Stimulated activated CD4-positive, alpha-beta T cell treated with anti-CD3 and anti-CD28 coated beads, Interleukin-15, amount 100 ng/mL, for 24 hours (primary cell): ENCODE data around the gene EFS.

Experiments
- DNase-seq: peaks from one replicate; pipeline ENCODE4 v3.0.0-alpha.2; 2020

The EFS gene

DNA sequence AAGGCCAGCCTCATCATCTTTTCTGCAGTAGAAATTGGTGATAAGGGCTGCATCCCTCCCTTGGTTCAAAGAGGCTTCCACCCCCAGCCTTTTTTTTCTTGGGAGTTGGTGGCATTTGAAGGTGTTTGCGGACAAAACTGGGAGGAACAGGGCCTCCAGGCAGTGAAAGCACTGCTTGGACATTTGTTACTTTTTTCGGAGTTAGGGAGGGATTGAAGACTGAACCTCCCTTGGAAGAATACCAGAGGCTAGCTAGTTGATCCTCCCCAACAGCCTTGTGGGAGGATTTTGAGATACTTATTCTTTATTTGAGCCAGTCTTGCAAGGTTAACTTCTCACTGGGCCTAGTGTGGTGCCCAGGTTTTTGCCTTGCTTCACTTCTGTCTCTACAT, 40.5 kb downstream of the EFS start:
- no peak for DNase-seq

GRCh38 chr14:23323838-23324454, 41.0 kb downstream of the EFS start:
- no peak for DNase-seq

- DNase-seq, result no peak
These were observed 42.1 kb downstream of the EFS start for GRCh38 chr14:23322568-23323517.

DNA sequence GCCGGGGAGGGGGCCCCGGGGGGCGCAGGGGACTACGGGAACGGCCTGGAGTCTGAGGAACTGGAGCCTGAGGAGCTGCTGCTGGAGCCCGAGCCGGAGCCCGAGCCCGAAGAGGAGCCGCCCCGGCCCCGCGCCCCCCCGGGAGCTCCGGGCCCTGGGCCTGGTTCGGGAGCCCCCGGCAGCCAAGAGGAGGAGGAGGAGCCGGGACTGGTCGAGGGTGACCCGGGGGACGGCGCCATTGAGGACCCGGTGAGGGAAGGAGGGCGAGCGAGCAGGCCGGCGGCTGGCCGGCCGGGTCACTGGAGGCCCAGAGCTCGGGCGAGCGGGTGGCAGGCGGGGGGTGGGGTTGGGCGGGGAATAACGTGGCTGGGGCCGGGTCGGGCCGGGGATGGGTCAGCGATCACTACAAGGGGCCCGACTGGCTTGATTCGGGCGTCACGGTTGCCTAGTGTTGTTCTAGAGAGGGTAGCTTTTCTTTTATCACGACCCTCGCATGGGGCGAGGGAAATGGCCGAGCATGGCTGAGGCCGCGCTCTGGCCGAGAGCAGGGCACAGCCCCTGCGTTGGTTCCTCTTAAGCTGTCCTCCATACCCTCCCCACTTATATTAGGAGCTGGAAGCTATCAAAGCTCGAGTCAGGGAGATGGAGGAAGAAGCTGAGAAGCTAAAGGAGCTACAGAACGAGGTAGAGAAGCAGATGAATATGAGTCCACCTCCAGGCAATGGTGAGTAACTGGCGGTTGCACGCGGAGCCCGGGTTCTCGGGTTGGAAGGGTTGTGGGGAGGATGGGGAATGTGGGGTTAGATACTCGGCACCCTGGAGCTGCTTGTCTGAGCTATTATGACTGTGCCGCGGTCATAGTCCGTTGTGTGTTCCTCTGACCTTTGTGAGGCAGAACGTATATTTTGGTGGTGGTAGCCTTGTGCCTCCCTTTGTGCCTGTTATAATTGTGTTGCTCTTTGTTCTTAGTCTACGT, 43.1 kb downstream of the EFS start:
- peak; percentile 75 for DNase-seq

DNA sequence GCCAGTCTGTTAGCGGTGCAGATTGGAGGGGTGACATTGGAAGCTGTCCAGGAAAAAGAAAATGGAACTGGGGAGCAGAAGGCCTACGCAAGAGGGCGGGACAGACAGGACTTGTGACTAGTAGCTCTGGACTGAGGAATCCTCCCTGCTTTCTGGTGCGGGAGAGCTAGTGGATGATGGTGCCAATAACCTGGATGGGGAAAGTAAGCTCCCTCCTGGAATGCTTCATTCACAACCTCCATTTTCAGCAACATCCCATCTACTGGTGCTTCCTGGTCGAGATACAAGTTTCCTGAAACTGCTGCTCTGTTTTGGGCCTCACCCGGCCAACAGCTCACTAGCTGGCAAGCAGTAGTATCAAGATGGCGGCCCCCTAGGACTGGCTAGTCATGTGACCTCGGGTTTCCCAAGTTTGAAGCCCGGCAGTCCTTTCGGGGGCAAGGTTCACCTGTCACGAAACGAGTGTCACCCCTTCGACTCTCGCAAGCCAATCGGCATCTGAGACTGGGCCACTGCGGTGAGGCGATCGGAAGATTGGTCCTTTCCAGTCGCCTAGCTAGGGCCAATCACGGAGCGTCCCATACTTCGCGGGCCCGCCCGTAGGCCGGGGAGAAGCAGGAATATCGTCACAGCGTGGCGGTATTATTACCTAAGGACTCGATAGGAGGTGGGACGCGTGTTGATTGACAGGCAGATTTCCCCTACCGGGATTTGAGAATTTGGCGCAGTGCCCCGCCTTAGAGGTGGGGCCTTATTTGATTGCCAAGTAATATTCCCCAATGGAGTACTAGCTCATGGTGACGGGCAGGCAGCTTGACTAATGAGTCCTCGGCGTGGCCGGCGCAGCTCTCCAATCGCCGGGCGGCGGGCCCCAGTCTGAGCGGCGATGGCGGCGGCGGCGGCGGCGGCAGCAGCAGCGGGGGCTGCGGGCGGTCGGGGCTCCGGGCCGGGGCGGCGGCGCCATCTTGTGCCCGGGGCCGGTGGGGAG, 44.1 kb downstream of the EFS start, which contains the start of gene PABPN1:
PABPN1 (plus strand) TSS at position 874 of the 988 bp plus-strand sequence; CDS start at position 887, 13 bp downstream.
- peak; percentile 97 for DNase-seq

- DNase-seq, result no peak
These were observed 45.0 kb downstream of the EFS start for GRCh38 chr14:23319746-23320583.

DNA sequence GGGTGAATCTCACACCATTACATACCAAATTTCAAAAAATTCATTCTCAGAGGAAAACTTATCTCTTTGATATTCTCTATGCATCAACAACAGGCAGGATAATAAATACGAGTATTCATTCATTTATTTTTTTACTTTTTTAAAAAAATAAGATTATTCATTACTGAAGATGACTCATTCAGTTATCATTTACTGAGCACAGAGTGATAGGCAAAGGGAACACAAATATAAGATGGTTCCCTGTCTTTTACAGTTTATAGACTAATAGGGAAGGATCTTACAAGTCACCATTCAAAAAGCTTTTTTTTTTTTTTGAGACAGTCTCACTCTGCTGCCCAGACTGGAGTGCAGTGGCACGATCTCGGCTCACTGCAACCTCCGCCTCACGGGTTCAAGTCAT, 48.7 kb downstream of the EFS start:
- DNase-seq, result no peak

GRCh38 chr14:23310546-23310945, 54.4 kb downstream of the EFS start:
- DNase-seq, result no peak

DNA sequence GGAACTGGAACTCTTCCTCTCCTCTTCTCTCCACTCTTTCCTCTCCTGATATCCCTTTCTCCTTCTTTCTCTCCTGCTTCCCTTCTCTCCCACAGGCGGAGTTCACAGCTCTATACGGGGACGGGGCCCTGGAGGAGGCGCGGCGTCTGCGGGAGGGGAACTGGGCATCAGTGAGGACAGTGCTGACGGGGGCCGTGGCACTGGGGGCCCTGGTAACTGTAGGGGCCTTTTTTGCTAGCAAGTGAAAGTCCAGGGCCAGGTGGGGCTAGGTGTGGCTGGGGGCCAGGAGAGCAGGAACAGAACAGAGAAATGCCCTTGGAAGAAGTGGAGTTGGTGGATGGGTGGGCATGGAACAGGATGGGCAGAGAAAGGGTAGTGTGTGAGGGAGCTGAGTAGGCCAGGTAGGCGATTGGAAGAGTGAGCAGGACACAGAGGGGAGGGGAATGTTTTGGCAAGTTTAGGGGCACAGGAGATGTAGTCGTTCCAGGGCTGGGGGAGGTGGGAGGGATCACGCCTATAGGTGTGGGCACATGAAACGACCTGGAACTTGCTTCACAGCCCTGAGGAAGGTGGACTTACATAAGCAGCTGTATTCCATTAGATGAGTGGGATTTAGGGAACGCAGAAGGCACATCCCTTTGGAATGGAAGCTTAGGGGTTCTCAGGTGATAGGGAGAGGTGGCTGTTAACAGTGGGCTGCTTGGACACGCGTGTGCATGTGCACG, 56.1 kb downstream of the EFS start:
- DNase-seq, result no peak

- DNase-seq, result no peak
These were observed 57.0 kb downstream of the EFS start for GRCh38 chr14:23307687-23308644.

DNA sequence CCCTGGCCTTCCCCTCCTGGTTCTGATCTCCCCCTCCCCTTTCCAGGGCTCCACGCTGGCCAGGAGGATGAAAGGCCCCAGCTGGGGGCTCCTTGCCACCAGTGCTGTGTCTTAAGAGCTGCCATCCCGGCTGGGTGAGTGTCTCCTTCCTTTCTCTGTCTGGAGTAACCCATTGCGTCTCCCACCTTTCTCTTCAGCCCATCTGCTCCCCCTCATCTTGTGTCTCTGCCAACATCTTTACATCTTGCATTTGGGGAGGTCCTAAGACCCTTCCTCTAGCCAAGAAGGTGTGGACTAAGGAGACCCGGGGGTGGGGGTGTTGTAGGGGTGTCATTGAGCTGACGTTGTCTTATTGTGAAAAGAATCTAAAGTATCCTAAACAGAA, 57.8 kb downstream of the EFS start:
- DNase-seq, result no peak

DNA sequence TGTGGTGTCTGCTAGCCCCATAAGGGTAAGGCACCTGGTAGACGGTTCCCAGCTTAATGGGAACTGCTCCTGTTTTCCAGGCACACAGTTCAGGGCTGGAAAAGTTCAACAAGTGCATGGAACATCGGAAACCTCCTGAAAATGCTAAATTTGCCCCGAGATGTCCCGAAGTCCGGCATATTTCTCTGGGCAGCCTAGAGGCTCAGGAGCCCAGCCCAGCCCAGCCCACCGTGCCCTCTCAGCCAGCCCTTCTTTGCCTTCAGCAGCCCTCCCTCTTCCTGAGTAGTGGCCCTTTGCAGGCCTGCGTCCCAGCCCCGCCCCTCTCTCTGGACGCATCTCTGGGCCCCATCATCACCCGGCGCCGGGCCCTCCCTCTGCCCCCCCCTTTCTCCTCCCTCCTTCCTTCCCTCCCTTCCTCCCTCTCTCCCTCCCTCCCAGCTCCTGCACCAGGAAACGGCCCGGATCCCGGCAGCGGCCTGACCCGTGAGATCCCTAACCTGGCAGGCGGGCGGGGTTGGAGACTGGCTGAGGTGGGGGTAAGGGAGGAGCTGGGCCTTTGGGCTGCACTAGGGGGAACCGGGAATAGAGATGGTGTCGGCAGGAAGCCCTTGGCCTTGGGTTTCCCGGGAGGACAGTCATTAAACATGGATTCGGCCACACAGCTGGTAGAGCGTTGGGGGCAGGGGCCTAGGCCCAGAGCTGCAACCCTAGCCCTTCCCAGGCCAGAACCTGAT, 58.4 kb downstream of the EFS start, which contains the start of gene BCL2L2:
BCL2L2 (plus strand) TSS at position 422 of the 734 bp plus-strand sequence. CDS start 935 bp downstream, outside the sequence.
- no peak for DNase-seq
